Measurements from ENCODE around the gene ERG.

The ERG gene

DNA sequence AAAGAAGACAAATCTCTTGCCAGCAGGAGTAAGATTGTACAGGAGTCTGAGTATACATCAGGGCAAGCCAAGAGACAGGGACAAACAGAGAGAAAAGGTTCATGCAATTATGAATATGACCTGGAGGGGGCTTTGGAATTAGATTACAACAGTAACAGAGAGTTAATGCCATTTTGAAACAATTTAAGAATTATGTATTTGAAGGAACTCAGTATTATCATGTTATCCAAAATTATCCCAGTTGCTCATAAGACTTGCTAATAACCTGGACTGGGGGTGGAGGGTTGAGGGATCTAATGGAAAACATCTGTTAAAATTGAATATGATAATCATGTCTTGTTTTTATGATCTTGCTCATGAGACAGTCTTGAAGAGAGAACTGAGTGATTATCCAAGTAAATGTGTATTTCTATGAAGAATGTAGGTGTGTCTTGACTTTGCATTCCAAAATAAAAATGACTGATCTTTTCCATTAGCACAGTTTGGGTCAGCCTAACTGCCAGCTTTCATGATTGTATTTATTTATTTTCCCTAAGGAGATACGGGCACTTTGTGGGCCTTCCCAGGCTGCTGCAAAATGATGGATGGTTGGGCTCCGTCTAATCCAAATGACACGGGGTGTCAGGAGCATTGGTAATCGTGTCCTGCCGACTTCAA is 117.7 kb downstream of the ERG start:
- no peaks in the 10 kb centered on the region for H3K36me3 ChIP-seq (ENCODE audit: insufficient read depth, low read length)
- H3K9ac ChIP-seq (ENCODE audit: low read depth, low read length): no peak overlapping the region
- no peaks in the 10 kb centered on the region for H3K27me3 ChIP-seq (ENCODE audit: insufficient read depth, low read length)
- H3K27ac ChIP-seq (ENCODE audit: low read depth, low read length): no peak overlapping the region
- 95% methylated on average over 5 of the region's 5 CpGs for WGBS
- no peak overlapping the region for H3K4me3 ChIP-seq (ENCODE audit: low read length)
- no peaks in the 10 kb centered on the region for H3K4me1 ChIP-seq (ENCODE audit: insufficient read depth, low read length)
- no peaks in the 10 kb centered on the region for H3K9me3 ChIP-seq (ENCODE audit: insufficient read depth, low read depth, low read length)

DNA sequence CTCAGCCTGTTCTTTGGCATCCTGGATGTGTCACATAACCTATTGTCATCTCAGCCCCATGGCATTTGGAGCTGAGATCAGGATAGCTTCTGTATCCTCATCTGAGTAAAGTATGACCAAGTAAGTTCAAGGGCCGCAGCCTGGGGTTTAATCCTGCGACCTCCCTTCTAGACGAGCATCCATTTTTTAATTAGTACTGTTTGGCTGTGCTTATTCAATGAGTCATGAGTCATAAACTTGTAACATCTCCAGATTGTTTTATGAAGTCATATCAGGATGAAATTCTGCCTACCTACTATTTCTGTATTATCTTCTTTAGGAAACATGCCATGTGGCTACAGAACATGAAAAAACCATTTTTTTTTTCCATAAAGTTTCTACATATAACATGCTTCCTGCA is 119.1 kb downstream of the ERG start:
- Histone ChIP-seq H3K9ac (ENCODE audit: low read depth, low read length) (no peak overlapping the region), H3K27ac (ENCODE audit: low read depth, low read length) (no peak overlapping the region), H3K36me3 (ENCODE audit: insufficient read depth, low read length) (no peaks in the 10 kb centered on the region), H3K4me1 (ENCODE audit: insufficient read depth, low read length) (no peaks in the 10 kb centered on the region), H3K4me3 (ENCODE audit: low read length) (no peak overlapping the region), H3K27me3 (ENCODE audit: insufficient read depth, low read length) (no peaks in the 10 kb centered on the region), H3K9me3 (ENCODE audit: insufficient read depth, low read depth, low read length) (peaks cover 6% of the 10 kb centered on the region; the same call in 1 of the 2 replicates)
- 95% methylated on average over 3 of the region's 3 CpGs for WGBS

DNA sequence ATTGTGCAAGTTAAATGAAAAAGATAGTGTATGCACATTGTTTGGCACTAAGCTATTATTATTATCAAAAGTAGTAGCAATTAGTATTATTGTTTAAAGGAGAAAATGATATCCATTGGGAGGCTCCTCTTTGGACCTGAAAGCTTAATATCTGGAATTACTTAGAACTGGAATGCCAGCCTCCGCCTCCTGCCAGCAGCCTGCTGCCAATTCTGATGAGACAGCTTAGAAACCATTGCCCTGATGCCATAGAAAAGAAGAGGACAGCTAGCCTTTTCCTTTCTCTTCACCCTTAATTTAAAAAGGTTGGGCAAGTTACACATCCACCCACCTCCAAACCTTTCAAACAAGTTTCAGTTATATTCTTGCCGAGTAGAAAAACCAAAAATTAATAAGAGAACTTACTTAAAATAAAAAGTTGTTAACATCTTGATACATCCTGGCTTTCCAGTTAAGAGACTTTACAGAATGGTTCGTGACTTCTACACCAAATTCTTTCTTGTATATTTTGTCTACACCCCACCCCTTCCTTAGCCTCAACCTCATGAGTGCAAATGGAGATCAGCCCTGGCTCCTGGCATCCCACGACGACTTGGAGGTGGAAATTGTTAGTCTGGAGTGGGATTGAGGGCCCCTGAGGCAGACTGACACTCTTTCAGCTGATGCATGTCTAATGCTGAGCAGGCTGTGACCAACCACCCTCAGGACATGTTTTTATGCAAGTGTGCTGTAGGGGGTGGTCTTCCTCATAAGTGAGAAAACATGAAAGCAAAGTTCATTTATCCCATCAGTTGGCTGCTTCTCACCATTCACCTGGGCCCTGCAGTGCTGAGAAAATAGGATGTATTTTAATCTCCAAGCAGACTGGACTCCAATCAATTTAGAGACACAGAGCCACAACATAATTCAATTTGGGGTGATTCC is 120.8 kb downstream of the ERG start:
- WGBS: 82% methylated on average over 4 of the region's 5 CpGs
- Histone ChIP-seq H3K4me1 (ENCODE audit: insufficient read depth, low read length) (no peaks in the 10 kb centered on the region), H3K4me3 (ENCODE audit: low read length) (no peak overlapping the region), H3K27ac (ENCODE audit: low read depth, low read length) (no peak overlapping the region), H3K36me3 (ENCODE audit: insufficient read depth, low read length) (no peaks in the 10 kb centered on the region), H3K9me3 (ENCODE audit: insufficient read depth, low read depth, low read length) (peaks cover 13% of the 10 kb centered on the region; the same call in 1 of the 2 replicates), H3K27me3 (ENCODE audit: insufficient read depth, low read length) (no peaks in the 10 kb centered on the region), H3K9ac (ENCODE audit: low read depth, low read length) (no peak overlapping the region)

DNA sequence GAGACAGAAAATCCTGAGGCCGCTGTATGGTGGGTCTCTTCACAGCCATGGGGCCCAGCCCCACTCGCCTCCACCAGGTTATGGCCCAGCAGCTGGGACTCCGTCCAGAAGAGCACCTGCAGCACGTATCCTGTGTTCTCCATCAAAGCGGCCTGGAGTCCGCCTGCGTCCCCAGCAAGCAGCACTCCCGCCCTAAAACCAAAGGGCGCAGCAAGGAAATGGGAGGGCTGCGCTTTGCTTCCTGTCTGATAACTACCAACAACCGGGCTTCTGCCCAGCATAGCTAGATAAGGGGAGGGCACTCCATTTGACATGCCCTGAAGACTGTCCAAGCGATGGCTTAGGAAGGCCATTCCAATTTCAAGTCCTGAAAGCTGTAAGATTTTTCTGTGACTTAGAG is 121.6 kb downstream of the ERG start:
- Histone ChIP-seq H3K27ac (ENCODE audit: low read depth, low read length) (no peak overlapping the region), H3K9me3 (ENCODE audit: insufficient read depth, low read depth, low read length) (peaks cover 19% of the 10 kb centered on the region; the same call in 1 of the 2 replicates), H3K4me3 (ENCODE audit: low read length) (no peak overlapping the region), H3K4me1 (ENCODE audit: insufficient read depth, low read length) (no peaks in the 10 kb centered on the region), H3K9ac (ENCODE audit: low read depth, low read length) (no peak overlapping the region), H3K36me3 (ENCODE audit: insufficient read depth, low read length) (no peaks in the 10 kb centered on the region), H3K27me3 (ENCODE audit: insufficient read depth, low read length) (no peaks in the 10 kb centered on the region)
- 97% methylated on average over 12 of the region's 12 CpGs for WGBS

DNA sequence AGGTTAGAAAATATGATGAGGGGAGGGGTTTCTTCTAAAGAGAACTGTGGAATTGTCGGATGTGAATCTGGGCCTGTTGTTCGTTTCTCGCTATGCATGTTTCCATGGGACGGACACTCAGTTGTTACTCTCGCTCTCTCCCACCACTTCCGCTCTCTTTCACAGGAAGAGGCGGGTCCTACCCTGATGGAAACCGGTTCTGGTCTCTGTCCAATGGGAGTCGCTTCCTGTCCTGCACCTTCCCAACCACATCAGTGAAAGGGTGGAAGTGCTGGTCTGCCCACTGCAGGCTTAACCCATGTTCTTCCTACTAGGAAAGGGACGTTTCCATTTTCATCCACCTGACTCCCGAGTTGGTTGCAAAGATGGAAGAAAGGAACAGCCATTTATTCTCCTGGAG is 122.0 kb downstream of the ERG start:
- no peaks in the 10 kb centered on the region for H3K27me3 ChIP-seq (ENCODE audit: insufficient read depth, low read length)
- WGBS: 95% methylated on average over 11 of the region's 11 CpGs
- H3K4me3 ChIP-seq (ENCODE audit: low read length): no peak overlapping the region
- no peak overlapping the region for H3K9ac ChIP-seq (ENCODE audit: low read depth, low read length)
- H3K9me3 ChIP-seq (ENCODE audit: insufficient read depth, low read depth, low read length): peaks cover 22% of the 10 kb centered on the region; the same call in 1 of the 2 replicates
- H3K27ac ChIP-seq (ENCODE audit: low read depth, low read length): no peak overlapping the region
- H3K36me3 ChIP-seq (ENCODE audit: insufficient read depth, low read length): no peaks in the 10 kb centered on the region
- no peaks in the 10 kb centered on the region for H3K4me1 ChIP-seq (ENCODE audit: insufficient read depth, low read length)

DNA sequence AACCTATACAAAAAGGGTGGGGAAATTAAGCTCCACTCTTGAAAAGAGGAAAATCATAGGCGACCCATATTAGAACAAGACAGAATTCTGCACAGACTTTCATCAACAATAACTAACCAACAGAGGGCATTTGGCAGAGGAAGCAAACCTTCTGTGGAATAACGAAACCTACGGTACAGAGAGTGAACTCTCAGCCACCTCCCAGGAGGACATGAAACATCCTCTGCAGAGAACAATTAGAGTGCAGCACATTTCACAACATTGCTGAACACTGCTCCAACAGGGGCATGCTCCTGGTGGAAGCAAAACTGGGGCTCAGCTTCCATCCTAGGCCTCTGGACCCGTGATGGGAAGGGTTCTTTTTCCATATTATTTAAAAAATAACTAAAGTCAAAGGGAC is 130.6 kb downstream of the ERG start:
- H3K4me3 ChIP-seq (ENCODE audit: low read length): no peak overlapping the region
- peaks cover 11% of the 10 kb centered on the region; the same call in 1 of the 2 replicates for H3K9me3 ChIP-seq (ENCODE audit: insufficient read depth, low read depth, low read length)
- 94% methylated on average over 4 of the region's 4 CpGs for WGBS
- H3K36me3 ChIP-seq (ENCODE audit: insufficient read depth, low read length): no peaks in the 10 kb centered on the region
- no peak overlapping the region for H3K27ac ChIP-seq (ENCODE audit: low read depth, low read length)
- H3K9ac ChIP-seq (ENCODE audit: low read depth, low read length): no peak overlapping the region
- H3K27me3 ChIP-seq (ENCODE audit: insufficient read depth, low read length): no peaks in the 10 kb centered on the region
- H3K4me1 ChIP-seq (ENCODE audit: insufficient read depth, low read length): no peaks in the 10 kb centered on the region

DNA sequence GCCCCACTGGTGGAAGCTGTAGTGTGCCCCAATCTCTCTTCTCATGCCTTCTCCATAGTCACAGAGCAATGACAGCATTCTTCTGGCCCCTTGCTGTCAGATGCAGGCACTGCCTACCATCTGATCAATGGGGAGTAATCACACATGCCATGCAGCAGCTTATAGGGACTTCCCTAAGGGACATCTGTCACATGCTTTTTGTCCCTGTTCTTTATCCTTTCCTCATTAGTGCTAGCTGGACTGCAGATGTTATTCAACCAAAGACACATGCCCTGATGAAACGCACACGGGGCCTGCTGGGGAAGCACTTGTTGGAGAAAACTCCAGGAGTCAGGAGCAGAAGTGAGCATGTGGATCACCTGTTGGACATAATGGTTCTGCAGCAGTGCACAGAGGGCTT is 132.8 kb downstream of the ERG start:
- no peak overlapping the region for H3K9ac ChIP-seq (ENCODE audit: low read depth, low read length)
- no peaks in the 10 kb centered on the region for H3K36me3 ChIP-seq (ENCODE audit: insufficient read depth, low read length)
- H3K4me1 ChIP-seq (ENCODE audit: insufficient read depth, low read length): no peaks in the 10 kb centered on the region
- WGBS: 95% methylated on average over 2 of the region's 2 CpGs
- H3K9me3 ChIP-seq (ENCODE audit: insufficient read depth, low read depth, low read length): no peaks in the 10 kb centered on the region
- no peak overlapping the region for H3K4me3 ChIP-seq (ENCODE audit: low read length)
- no peaks in the 10 kb centered on the region for H3K27me3 ChIP-seq (ENCODE audit: insufficient read depth, low read length)
- no peak overlapping the region for H3K27ac ChIP-seq (ENCODE audit: low read depth, low read length)

DNA sequence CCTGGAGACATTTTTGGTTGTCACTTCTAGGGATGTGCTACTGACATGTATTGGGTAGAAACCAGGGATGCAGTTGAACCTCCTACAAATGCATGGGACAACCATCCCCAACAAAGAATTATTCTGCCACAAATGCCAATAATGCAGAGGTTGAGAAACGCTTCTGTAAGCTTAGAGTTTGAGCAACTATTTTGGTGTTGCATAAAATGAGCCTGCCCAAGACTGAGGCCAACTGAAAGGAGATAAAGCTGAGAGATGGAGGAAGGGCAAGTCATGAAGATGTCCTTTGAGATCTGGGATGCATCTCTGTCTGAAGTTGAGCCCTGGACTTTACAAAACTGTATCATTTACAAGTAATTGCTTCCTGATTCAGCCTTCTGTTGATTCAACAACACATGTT is 134.6 kb downstream of the ERG start:
- Histone ChIP-seq H3K4me3 (ENCODE audit: low read length) (no peak overlapping the region), H3K27ac (ENCODE audit: low read depth, low read length) (no peak overlapping the region), H3K4me1 (ENCODE audit: insufficient read depth, low read length) (no peaks in the 10 kb centered on the region), H3K9ac (ENCODE audit: low read depth, low read length) (no peak overlapping the region), H3K9me3 (ENCODE audit: insufficient read depth, low read depth, low read length) (no peaks in the 10 kb centered on the region), H3K27me3 (ENCODE audit: insufficient read depth, low read length) (no peaks in the 10 kb centered on the region), H3K36me3 (ENCODE audit: insufficient read depth, low read length) (no peaks in the 10 kb centered on the region)
- 89% methylated on average over 1 of the region's 1 CpG for WGBS

DNA sequence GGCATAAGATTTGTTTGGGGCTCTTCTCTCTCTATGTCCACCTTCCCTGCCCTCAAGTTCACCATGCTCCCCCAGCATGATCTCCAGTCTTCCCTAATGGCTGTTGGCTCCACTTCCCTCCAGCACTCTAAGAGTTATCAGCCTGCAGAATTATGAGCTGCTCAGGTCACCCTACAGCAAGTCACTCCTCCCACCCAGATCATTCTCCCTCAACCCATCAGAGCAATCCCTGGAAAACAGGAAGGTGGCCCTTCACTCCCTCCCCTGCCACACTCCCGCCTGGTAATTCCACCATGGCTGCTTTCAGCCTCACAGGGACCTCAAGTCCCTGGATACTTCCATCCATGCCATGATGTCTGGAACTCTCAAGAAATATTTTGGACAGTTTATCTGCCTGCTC is 137.0 kb downstream of the ERG start:
- H3K9ac ChIP-seq (ENCODE audit: low read depth, low read length): no peak overlapping the region

DNA sequence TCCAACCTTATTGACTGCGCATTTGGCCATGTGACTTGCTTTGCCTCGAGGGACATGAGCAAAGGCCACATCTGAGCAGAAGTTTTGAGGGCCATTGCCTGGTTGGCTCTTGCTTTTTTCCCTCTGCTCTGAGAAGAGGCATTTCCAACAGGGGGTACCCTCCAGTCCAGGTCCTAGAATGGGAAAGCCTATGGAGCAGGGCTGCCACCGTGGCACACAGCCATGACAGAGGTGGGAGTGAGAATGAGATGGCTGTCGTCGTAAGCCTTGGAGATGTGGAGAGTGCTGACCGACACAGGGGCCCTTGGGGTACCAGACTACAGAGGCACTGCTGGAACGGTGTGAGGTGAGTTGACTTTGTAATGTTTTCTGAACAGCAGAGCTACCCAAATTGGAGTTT is 138.4 kb downstream of the ERG start:
- Histone ChIP-seq H3K4me3 (ENCODE audit: low read length) (no peak overlapping the region), H3K27me3 (ENCODE audit: insufficient read depth, low read length) (no peaks in the 10 kb centered on the region), H3K4me1 (ENCODE audit: insufficient read depth, low read length) (peaks cover 5% of the 10 kb centered on the region; the same call in 1 of the 2 replicates), H3K9me3 (ENCODE audit: insufficient read depth, low read depth, low read length) (no peaks in the 10 kb centered on the region), H3K9ac (ENCODE audit: low read depth, low read length) (no peak overlapping the region), H3K36me3 (ENCODE audit: insufficient read depth, low read length) (no peaks in the 10 kb centered on the region), H3K27ac (ENCODE audit: low read depth, low read length) (no peak overlapping the region)
- 93% methylated on average over 7 of the region's 7 CpGs for WGBS

More for the DNA sequence above, 137.0 kb downstream of the ERG start:
- Histone ChIP-seq H3K4me1 (ENCODE audit: insufficient read depth, low read length) (peaks cover 5% of the 10 kb centered on the region; the same call in 1 of the 2 replicates), H3K36me3 (ENCODE audit: insufficient read depth, low read length) (no peaks in the 10 kb centered on the region), H3K27ac (ENCODE audit: low read depth, low read length) (no peak overlapping the region), H3K9me3 (ENCODE audit: insufficient read depth, low read depth, low read length) (no peaks in the 10 kb centered on the region), H3K27me3 (ENCODE audit: insufficient read depth, low read length) (no peaks in the 10 kb centered on the region), H3K4me3 (ENCODE audit: low read length) (no peak overlapping the region)
- WGBS: 85% methylated on average over 1 of the region's 1 CpG

DNA sequence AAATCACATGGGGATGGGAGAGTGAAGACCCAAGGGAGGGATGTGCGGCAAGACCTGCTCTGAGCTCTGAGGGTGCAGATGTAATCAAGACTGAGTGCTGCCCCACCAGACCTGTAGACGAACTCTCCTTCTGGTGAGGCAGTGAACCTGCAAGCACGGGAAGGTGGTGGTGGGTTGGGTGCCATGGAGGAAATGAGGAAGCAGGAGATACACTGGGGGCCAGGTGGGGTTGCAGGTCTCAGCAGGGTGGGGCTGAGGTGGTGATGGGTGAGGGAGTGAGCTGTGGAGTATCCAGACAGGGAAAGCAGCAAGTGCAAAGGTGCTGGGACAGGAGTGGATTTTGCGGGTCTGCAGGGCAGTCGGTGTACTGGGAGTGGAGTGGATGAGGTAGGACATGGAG is 139.2 kb downstream of the ERG start:
- H3K4me3 ChIP-seq (ENCODE audit: low read length): no peak overlapping the region
- H3K36me3 ChIP-seq (ENCODE audit: insufficient read depth, low read length): no peaks in the 10 kb centered on the region
- H3K27ac ChIP-seq (ENCODE audit: low read depth, low read length): no peak overlapping the region
- WGBS: 94% methylated on average over 5 of the region's 5 CpGs
- H3K9ac ChIP-seq (ENCODE audit: low read depth, low read length): no peak overlapping the region
- no peaks in the 10 kb centered on the region for H3K9me3 ChIP-seq (ENCODE audit: insufficient read depth, low read depth, low read length)
- no peaks in the 10 kb centered on the region for H3K27me3 ChIP-seq (ENCODE audit: insufficient read depth, low read length)
- peaks cover 5% of the 10 kb centered on the region; the same call in 1 of the 2 replicates for H3K4me1 ChIP-seq (ENCODE audit: insufficient read depth, low read length)

All from HUES64 (cell line).